Measurements from ENCODE around the gene TFPI.

DNA sequence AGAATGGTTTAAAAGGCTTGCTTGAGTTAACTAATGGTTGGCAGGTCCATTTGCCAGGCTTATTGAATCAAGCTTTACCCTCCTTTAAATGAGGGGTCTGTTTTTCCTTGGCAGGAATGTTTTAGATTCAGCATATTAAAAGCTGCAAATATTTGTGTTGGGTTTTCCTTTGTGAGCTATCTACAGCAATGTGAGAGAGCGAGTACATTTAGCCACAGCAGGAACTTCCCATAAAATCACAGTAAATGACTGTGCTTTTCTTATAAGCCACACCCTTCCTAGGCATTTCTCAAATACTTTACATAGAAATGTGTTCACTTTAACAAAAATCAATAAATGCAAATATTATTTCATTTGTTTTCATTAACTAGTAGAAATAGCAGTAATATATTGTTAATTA lies 130.1 kb downstream of the TFPI start:
- TF ChIP-seq POLR2A (IDR thresholded peaks at IDR 0.05): no peak
- TF ChIP-seq, protein P1, sequence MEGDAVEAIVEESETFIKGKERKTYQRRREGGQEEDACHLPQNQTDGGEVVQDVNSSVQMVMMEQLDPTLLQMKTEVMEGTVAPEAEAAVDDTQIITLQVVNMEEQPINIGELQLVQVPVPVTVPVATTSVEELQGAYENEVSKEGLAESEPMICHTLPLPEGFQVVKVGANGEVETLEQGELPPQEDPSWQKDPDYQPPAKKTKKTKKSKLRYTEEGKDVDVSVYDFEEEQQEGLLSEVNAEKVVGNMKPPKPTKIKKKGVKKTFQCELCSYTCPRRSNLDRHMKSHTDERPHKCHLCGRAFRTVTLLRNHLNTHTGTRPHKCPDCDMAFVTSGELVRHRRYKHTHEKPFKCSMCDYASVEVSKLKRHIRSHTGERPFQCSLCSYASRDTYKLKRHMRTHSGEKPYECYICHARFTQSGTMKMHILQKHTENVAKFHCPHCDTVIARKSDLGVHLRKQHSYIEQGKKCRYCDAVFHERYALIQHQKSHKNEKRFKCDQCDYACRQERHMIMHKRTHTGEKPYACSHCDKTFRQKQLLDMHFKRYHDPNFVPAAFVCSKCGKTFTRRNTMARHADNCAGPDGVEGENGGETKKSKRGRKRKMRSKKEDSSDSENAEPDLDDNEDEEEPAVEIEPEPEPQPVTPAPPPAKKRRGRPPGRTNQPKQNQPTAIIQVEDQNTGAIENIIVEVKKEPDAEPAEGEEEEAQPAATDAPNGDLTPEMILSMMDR (IDR thresholded peaks at IDR 0.05): no peak
